Measurements from ENCODE around the gene SPTLC3.

SPTLC3 gene

DNA sequence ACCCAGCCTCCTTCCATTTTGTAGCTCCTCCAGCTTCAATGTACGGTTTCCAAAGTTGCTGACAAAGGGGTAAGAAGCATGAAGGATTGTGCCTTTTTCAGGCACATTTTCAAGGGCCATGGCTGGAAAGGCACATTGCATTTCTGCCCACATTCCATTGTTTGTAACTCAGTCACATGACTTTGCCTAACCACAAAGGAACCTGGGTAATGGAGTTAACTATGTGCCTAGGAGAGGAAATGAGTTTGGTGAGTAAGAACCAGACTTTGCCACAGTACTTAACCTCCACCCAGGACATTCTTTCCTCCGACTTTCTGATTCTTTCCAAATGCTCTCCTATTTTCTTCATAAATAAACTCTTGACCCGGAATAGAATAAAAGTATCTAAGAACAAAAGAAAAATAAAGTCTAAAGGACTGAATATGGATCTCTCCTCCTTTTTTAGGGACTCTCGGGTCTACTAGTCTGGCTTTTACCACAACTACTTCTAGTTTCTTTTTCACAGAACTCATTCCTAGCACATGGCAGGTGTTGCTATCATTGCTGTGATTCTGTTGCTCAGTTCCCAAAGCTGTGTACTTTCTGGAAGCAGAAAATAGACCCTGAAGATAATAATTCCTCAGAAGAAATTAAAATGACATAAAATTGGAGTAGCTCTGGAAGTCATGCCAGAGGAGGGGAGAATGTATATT lies 130.8 kb downstream of the SPTLC3 start:
- no peaks in the 10 kb centered on the region for H3K9me3 ChIP-seq
- H3K4me3 ChIP-seq (ENCODE audit: low read depth in 1 of 2, low read length in 1 of 2): no peak overlapping the region
- no peak for TF ChIP-seq CTCF (IDR thresholded peaks at IDR 0.05)
- H3K27ac ChIP-seq: no peak overlapping the region
- H3K4me1 ChIP-seq (ENCODE audit: control insufficient read depth in 1 of 2, insufficient read depth in 1 of 2, low read depth in 1 of 2, low read length in 1 of 2): no peaks in the 10 kb centered on the region
- no peaks in the 10 kb centered on the region for H3K27me3 ChIP-seq
- no peaks in the 10 kb centered on the region for H3K36me3 ChIP-seq

DNA sequence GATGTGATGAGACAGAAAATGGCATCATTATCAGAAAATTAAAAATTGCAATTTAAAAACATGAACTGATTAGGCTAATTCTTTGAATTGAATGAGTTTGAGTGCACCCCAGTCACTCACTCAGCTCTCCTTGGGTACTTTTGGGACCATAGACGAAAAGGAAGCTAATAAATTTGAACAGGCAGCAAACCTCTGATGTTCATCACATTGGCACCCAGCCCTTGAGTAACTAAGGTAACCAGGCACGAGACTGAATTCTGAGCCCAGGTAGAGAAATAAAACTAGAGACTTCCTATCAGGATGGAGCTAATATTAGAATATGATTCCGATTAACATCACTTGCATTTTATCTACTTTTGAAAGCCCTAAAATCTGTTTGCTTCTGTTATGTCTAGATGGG lies 131.4 kb downstream of the SPTLC3 start:
- TF ChIP-seq CTCF (IDR thresholded peaks at IDR 0.05): no peak
- Histone ChIP-seq H3K36me3 (no peaks in the 10 kb centered on the region), H3K27me3 (no peaks in the 10 kb centered on the region)

GRCh38 chr20:13140775-13141174 lies 132.0 kb downstream of the SPTLC3 start:
- Histone ChIP-seq H3K27me3 (no peaks in the 10 kb centered on the region), H3K27ac (no peak overlapping the region), H3K4me1 (ENCODE audit: control insufficient read depth in 1 of 2, insufficient read depth in 1 of 2, low read depth in 1 of 2, low read length in 1 of 2) (no peaks in the 10 kb centered on the region), H3K36me3 (no peaks in the 10 kb centered on the region), H3K4me3 (ENCODE audit: low read depth in 1 of 2, low read length in 1 of 2) (no peak overlapping the region), H3K9me3 (no peaks in the 10 kb centered on the region)
- no peak for TF ChIP-seq CTCF (IDR thresholded peaks at IDR 0.05)

More for the DNA sequence above, 131.4 kb downstream of the SPTLC3 start:
- no peak overlapping the region for H3K27ac ChIP-seq
- H3K4me3 ChIP-seq (ENCODE audit: low read depth in 1 of 2, low read length in 1 of 2): no peak overlapping the region
- no peaks in the 10 kb centered on the region for H3K4me1 ChIP-seq (ENCODE audit: control insufficient read depth in 1 of 2, insufficient read depth in 1 of 2, low read depth in 1 of 2, low read length in 1 of 2)
- no peaks in the 10 kb centered on the region for H3K9me3 ChIP-seq

DNA sequence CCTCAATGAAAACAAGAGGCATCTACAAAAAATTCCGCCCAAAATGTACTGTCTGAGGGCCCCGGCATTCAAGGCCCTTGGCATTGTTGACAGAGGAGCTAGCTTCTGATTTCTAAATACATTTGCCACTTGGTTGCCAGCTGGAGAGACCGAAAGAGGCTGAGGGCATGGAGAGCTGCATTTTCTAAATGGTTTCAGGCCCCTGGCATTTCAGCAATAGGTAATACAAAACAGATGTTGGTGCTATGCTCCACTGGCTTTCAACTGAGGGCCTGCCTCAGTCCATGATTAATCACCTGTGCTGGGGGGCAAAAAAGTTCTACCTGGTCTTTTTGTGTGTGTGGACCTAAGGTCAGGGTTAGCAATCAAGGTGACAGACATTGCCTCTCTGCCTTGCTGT lies 132.8 kb downstream of the SPTLC3 start:
- Histone ChIP-seq H3K9me3 (no peaks in the 10 kb centered on the region), H3K4me1 (ENCODE audit: control insufficient read depth in 1 of 2, insufficient read depth in 1 of 2, low read depth in 1 of 2, low read length in 1 of 2) (no peaks in the 10 kb centered on the region), H3K27me3 (no peaks in the 10 kb centered on the region), H3K4me3 (ENCODE audit: low read depth in 1 of 2, low read length in 1 of 2) (no peak overlapping the region), H3K36me3 (no peaks in the 10 kb centered on the region), H3K27ac (no peak overlapping the region)
- no peak for TF ChIP-seq CTCF (IDR thresholded peaks at IDR 0.05)

DNA sequence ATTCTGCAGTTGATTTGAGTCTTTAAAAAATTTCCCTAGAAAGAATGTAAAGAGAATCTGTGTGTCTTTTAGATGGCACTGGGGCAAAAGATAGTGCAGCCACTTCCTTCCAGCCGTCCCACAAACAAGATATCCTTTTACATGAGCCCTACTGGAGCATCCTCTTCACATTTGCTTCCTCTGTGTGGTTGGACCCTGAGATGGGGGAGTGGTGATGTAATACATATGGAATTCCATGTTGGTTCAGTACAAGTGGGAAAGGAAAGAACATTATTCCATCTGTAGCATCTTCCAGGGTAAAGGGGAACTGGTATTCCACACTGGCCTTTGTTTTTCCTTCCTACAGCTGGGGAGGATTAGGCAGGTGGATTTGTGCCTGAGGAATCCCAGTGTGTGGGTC lies 133.4 kb downstream of the SPTLC3 start:
- no peaks in the 10 kb centered on the region for H3K9me3 ChIP-seq
- no peaks in the 10 kb centered on the region for H3K36me3 ChIP-seq
- H3K4me3 ChIP-seq (ENCODE audit: low read depth in 1 of 2, low read length in 1 of 2): no peak overlapping the region
- TF ChIP-seq CTCF (IDR thresholded peaks at IDR 0.05): no peak
- no peaks in the 10 kb centered on the region for H3K4me1 ChIP-seq (ENCODE audit: control insufficient read depth in 1 of 2, insufficient read depth in 1 of 2, low read depth in 1 of 2, low read length in 1 of 2)
- H3K27me3 ChIP-seq: no peaks in the 10 kb centered on the region
- no peak overlapping the region for H3K27ac ChIP-seq

Data from neutrophil (primary cell).